Keratinocyte (primary cell): ENCODE measurements around the gene SLC9A3.

Experiments
- EZH2 ChIP-seq: IDR thresholded peaks from one replicate; pipeline ENCODE4 v1.6.1; 2012; ENCODE audit warnings: inconsistent platforms, mild to moderate bottlenecking, low read length, moderate library complexity
- TF ChIP-seq, protein P1 (sequence below), 3 experiments: IDR thresholded peaks in 1 of 3; conservative IDR thresholded peaks in 1 of 3; optimal IDR thresholded peaks in 1 of 3; 2 replicates in 2 of 3; 3 replicates in 1 of 3; pipeline versions ENCODE3 to v1.5.1; 2011; ENCODE audit warnings: low read length in 3 of 3, mild to moderate bottlenecking in 3 of 3, moderate library complexity in 2 of 3, control low read depth in 1 of 3, inconsistent platforms in 1 of 3; ENCODE audit not compliant: insufficient read depth in 2 of 3; ENCODE audit errors: extremely low read depth in 1 of 3

DNA sequence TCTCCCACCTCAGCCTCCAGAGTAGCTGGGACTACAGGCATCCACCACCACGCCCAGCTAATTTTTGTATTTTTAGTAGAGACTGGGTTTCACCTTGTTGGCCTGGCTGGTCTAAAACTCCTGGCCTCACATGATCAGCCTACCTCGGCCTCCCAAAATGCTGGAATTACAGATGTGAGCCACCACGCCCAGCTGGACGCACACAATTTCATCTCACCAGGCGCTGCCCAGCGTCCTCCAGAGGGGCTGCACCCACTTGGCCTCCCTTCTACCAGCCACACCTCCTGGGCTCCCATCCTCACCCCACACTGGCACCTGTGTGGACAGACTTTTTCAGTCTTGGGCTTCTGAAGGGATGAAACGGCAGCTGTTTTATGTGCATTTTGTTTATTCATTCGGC is 85.1 kb downstream of the SLC9A3 start:
- TF ChIP-seq, protein P1, sequence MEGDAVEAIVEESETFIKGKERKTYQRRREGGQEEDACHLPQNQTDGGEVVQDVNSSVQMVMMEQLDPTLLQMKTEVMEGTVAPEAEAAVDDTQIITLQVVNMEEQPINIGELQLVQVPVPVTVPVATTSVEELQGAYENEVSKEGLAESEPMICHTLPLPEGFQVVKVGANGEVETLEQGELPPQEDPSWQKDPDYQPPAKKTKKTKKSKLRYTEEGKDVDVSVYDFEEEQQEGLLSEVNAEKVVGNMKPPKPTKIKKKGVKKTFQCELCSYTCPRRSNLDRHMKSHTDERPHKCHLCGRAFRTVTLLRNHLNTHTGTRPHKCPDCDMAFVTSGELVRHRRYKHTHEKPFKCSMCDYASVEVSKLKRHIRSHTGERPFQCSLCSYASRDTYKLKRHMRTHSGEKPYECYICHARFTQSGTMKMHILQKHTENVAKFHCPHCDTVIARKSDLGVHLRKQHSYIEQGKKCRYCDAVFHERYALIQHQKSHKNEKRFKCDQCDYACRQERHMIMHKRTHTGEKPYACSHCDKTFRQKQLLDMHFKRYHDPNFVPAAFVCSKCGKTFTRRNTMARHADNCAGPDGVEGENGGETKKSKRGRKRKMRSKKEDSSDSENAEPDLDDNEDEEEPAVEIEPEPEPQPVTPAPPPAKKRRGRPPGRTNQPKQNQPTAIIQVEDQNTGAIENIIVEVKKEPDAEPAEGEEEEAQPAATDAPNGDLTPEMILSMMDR (optimal IDR thresholded peaks at IDR 0.05 in 1 of 3, IDR thresholded peaks at IDR 0.05 in 1 of 3, conservative IDR thresholded peaks at IDR 0.05 in 1 of 3; ENCODE audit: extremely low read depth in 1 of 3, insufficient read depth in 2 of 3, low read length in 3 of 3) = no peak
- TF ChIP-seq EZH2 = no peak
